PFSK-1 (cell line): Measurements from ENCODE around the gene VRK1.

ENCODE experiments used
- FOXP2 ChIP-seq: optimal IDR thresholded peaks from 2 replicates; pipeline ENCODE3; 2011; ENCODE audit warnings: borderline replicate concordance, control low read depth, inconsistent platforms; ENCODE audit not compliant: insufficient read depth; ENCODE audit errors: extremely low read length, extremely low read depth
- POLR2AphosphoS5 ChIP-seq: IDR thresholded peaks from 2 replicates; pipeline ENCODE4 v1.6.1; 2012; ENCODE audit warnings: low read depth, mild to moderate bottlenecking, control low read depth, low read length, moderate library complexity
- SIN3A ChIP-seq: IDR thresholded peaks from 2 replicates; pipeline ENCODE4 v1.6.1; 2012; ENCODE audit warnings: mild to moderate bottlenecking, low read length, moderate library complexity, borderline replicate concordance; ENCODE audit not compliant: insufficient read depth
- TAF1 ChIP-seq: IDR thresholded peaks from 2 replicates; pipeline ENCODE4 v1.6.1; 2012; ENCODE audit warnings: low read length, control low read depth, borderline replicate concordance; ENCODE audit not compliant: insufficient read depth
- TF ChIP-seq, protein P1 (sequence below), 2 experiments: IDR thresholded peaks; 2 replicates each; pipeline versions ENCODE4 v1.6.1 to v1.8.0; 2011 to 2012; ENCODE audit warnings: low read depth in 2 of 2, low read length in 2 of 2, control low read depth in 1 of 2, inconsistent platforms in 1 of 2, mild to moderate bottlenecking in 1 of 2, moderate library complexity in 1 of 2; ENCODE audit not compliant: insufficient read depth in 1 of 2

Gene VRK1

DNA sequence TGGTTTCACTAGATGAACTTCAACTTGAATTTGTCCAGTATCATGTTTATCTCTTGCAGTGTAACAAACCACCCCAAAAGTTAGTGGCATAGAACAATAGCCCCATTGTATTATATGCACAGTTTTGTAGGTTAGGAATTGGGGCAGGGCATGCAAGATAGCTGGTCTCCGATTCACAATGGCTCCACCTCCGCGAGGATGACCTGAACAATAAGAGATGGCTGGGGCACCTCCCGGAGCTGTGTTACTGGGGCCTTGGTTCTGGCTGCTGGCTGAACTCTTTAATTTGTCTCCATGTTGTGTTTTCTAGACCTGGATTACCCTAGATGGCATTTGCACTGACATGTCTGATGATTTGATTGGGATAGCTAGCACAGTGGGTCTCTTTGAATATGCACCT lies 20.4 kb upstream of the VRK1 start:
- TF ChIP-seq POLR2AphosphoS5 (no peak), TAF1 (no peak), SIN3A (no peak), FOXP2 (no peak)
- TF ChIP-seq, protein P1, sequence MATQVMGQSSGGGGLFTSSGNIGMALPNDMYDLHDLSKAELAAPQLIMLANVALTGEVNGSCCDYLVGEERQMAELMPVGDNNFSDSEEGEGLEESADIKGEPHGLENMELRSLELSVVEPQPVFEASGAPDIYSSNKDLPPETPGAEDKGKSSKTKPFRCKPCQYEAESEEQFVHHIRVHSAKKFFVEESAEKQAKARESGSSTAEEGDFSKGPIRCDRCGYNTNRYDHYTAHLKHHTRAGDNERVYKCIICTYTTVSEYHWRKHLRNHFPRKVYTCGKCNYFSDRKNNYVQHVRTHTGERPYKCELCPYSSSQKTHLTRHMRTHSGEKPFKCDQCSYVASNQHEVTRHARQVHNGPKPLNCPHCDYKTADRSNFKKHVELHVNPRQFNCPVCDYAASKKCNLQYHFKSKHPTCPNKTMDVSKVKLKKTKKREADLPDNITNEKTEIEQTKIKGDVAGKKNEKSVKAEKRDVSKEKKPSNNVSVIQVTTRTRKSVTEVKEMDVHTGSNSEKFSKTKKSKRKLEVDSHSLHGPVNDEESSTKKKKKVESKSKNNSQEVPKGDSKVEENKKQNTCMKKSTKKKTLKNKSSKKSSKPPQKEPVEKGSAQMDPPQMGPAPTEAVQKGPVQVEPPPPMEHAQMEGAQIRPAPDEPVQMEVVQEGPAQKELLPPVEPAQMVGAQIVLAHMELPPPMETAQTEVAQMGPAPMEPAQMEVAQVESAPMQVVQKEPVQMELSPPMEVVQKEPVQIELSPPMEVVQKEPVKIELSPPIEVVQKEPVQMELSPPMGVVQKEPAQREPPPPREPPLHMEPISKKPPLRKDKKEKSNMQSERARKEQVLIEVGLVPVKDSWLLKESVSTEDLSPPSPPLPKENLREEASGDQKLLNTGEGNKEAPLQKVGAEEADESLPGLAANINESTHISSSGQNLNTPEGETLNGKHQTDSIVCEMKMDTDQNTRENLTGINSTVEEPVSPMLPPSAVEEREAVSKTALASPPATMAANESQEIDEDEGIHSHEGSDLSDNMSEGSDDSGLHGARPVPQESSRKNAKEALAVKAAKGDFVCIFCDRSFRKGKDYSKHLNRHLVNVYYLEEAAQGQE (IDR thresholded peaks at IDR 0.05; ENCODE audit: insufficient read depth in 1 of 2, low read depth in 2 of 2, low read length in 2 of 2) = no peak

DNA sequence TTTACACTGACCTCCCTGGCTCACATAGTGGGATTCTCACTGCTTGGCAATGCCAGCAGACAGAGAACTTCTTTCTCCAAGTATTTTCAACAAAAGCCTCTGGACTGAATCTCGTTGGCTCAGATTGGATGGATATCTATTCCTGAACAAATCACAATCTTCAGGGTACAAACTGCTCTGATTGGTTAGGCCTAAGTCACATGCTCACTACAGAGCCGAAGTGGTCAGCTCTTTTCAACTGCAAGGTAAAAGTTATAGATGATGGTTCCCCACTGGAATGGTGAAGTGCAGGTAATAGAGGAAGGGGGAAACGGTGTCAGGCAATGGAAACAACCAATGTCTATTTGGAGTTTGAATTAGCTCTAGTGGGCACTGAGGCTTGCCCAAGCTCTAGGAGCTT lies 16.7 kb upstream of the VRK1 start:
- TF ChIP-seq, protein P1 (IDR thresholded peaks at IDR 0.05; ENCODE audit: insufficient read depth in 1 of 2, low read depth in 2 of 2, low read length in 2 of 2) = no peak
- TF ChIP-seq SIN3A (no peak), POLR2AphosphoS5 (no peak), TAF1 (no peak), FOXP2 (no peak)

DNA sequence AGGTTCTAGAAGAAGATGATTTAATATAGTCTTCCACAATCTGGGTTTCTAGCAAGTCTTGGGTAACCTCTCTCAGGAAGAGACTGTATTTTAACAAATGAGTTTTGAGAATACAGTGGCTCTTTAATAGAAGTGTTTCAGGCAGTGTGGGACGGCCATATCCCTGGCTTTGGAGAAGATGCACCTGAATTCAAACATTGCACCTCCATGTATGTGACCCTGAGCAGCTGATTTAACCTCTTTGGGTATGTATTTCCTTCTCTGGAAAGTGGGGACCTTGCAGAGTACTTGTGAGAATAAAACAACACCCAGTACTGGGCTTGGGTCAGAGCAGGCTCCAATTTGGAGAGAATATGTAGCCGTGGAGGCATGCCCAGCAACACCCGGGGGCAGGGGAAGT lies 15.8 kb upstream of the VRK1 start:
- TF ChIP-seq SIN3A = no peak

DNA sequence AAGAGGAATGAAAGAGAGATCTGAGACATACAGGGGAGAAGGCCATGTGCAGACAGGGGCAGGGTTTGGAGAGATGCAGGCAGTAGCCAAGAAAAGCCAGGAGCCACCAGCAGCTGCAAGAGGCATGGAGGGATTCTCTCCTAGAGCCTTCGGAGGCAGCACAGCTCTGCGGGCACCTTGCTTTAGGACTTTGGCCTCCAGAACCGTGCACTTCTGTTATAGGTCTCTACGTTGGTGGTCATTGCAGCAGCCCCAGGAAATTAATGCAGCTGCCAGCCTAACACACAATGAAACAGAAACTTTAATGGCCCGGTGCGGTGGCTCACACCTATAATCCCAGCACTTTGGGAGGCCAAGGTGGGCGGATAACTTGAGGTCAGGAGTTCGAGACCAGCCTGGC lies 14.7 kb upstream of the VRK1 start:
- TF ChIP-seq, protein P1 (IDR thresholded peaks at IDR 0.05; ENCODE audit: insufficient read depth in 1 of 2, low read depth in 2 of 2, low read length in 2 of 2) = no peak
- TF ChIP-seq TAF1 = no peak
- no peak for TF ChIP-seq POLR2AphosphoS5
- no peak for TF ChIP-seq SIN3A
- no peak for TF ChIP-seq FOXP2

DNA sequence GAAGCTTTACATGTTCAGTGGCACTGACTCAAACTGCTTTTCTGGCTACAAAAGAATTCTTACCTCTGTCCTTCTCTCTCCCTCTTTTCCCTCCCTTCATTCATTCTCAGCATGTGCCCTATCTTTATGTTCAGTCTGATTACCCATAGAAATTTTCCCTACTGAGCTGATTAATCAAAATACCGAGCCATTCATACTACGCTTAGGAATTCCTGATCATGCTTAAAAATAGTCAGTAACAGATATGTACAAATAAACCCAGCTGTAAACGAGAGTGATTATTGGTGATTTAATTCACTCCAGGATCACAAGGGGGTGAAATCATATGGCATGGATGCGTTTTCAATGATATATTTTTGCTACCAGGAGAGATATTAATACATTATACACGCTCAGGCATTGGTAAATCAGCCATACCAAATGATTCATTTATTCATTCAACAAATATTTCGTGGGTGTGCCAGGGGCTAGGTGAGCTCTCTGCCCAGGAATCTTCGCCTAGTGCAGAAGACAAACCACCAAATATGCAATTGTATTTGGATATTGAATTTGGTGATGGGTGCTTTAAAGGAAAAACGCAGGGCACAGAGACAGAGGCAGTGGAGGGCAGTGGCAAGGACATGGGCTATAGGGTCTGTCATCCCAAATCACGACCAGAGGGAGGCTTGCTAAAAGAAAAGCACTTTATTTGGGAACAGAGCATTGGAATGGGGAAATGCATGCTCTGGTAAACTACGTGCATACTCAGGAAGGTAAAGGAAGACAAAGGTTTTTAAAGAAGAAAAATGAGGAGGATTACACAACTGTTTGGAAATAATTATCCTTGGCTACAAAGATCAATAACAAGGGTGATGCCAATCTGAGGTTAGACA lies 13.9 kb upstream of the VRK1 start:
- TF ChIP-seq, protein P1 (IDR thresholded peaks at IDR 0.05; ENCODE audit: insufficient read depth in 1 of 2, low read depth in 2 of 2, low read length in 2 of 2) = no peak
- TF ChIP-seq TAF1 (no peak), SIN3A (no peak), FOXP2 (no peak), POLR2AphosphoS5 (no peak)
